ENCODE results near the gene BCL7A.
"Not testable (repeated sequence)": the region's sequence is repeated elsewhere in the genome, so short reads cannot be mapped to it uniquely, and the experiment has no call there.

BCL7A gene

DNA sequence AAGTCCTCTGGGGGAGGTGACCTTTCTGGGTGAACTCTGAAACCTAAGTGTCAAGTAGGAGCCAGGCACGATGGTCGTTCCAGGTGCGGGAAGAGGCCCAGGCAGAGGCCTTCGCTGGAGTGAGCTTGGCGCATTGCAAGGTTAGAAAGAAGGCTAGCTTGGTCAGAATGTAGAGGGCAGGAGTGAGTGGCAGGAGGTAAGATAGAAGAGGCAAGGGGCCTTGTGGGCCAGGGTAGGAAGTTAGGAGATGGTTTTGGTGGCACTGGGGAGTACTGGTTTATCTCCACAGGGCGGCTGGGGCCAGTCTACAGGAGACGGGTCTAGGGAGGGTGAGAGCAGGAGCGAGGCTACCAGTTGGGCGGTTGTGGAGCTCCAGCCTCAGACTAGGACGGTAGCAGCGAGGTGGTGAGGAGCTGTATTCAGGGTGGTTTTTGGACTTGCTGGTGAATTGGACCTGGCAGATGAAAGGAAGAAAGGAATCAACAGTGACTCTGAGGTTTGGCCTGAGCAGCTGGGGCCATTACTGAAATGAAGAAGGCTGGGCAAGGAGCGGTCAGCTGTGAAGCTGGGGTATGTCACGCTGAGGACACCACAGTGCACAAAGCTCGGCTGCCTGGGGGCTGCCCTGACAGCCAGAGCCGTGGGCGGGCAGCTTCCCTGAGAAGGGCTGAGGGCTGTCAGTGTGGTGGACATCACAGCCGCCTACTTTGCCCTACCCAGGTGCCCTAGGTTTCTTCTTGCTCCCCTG lies 65.9 kb downstream of the BCL7A start:
- DNase-seq, result peak in 1 of 10 donors; percentile 72
- intact Hi-C loops (cut with DNase I), result no loop called here

DNA sequence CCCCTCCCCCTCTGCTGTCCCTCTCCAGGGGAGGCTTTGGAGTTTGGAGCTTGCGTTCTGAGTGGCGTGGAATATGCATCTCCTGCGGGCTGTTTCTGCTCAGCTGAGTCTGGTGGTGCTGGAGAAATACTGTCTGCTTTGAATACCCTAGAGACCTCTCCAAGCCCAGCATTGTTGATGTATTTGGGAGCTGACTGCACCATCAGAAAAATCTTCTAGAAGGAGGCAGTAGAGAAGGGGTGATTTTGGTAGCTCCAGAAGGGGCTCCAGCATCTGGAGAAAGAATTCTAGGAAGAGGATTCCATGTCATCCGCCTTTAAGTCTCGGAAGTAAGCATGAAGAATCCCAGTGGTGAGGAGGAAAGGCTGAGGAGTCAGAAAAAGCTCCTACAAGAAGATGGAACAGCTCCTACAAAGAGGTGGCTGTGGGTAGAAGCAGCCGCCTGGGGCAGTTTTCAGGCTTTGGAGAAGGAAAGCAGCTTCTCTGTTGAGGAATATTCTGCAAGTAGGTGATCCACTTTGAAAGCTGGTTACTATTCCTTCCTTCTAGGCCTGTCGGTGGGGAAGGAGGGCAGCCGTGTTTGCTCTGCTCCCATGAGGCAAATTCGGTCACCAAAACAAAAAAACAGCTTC lies 66.6 kb downstream of the BCL7A start:
- intact Hi-C loops (cut with DNase I), result no loop called here
- peak in 1 of 10 donors; percentile 34 for DNase-seq

DNA sequence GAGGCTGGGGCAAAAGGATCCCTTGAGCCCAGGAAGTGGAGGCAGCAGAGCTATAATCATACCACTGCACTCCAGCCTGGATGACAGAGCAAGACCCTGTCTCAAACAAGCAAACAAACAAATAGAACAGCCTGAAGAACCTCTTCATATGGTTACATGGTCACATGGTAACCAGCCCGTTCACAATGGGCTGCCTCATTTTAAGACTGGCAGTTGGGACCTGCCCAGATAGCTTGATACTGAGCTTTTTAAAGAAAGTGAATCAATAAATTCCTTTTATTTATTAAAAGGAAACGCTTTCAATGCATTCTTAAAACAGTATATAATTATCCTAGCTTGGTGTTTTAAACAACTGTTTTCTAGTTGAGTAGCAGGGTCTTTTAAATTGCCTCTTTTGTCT lies 67.4 kb downstream of the BCL7A start:
- peak in 1 of 10 donors; percentile 49 for DNase-seq
- intact Hi-C loops (cut with DNase I), result no loop called here

DNA sequence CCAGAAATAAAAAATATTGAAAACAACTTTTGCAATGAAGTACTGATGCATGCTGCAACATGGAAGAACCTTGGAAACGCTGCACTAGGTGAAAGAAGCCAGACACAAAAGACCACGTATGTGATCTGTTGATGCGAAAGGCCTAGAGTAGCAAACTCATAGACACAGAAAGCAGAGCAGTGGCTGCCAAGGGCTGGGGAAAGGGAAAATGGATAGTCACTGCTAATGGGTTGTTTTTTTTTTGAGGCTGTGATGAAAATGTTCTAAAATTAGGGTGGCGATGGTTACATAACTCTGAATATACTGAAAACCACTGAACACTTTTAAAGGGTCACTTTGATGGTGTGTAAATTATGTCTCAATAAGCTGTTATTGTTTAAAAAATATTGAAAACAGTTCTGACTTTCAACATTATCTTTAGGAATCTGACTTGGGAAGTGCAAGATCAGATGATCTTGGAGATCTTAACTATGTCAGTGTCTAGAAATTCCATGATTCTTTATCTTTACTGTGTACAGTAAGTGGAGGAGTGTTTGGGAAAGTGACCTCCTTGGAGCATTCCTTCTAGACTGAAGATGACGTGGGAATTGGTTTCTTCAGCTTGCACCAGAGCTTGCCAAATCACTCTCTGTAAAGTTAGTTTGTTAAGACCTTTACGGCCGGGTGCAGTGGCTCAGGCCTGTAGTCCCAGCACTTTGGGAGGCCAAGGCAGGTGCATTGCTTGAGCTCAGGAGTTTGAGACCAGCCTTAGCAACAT lies 69.3 kb downstream of the BCL7A start:
- peak in 1 of 10 donors; percentile 34 for DNase-seq
- intact Hi-C loops (cut with DNase I), result no loop called here

DNA sequence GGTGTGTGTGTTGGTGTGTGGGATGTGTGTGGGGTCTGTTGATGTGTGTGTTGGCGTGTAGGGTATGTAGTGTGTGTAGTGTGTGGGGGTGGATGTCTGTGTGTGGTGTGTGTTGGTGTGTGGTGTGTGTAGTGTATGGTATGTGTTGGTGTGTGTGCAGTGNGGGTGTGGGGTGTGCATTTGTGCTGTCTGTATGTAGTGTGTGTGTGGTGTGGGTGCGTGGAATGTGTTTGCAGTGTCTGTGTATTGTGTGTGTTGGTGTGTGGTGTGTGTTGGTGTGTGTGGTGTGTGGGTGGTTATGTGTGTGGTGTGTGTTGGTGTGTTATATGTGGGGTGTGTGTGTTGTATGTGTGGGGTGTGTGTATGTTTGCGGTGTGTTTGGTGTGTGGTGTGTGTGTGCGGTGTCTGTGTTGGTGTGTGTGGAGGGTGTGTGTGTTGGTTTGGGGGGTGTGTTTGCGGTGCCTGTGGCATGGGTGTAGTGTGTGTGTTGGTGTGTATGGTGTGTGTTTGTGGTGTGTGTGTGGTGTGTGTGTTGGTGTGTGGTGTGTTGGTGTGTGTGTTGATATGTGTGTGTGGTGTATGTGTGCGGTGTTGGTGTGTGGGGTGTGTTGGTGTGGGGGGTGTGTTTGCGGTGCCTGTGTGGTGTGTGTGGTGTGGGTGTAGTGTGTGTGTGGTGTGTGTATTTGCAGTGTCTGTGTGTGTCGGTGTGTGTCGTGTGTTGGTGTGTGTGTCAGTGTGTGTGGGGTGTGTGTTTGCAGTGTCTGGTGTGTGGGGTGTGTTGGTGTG lies 71.6 kb downstream of the BCL7A start:
- intact Hi-C loops (cut with DNase I), result no loop called here
- DNase-seq, result no peak

DNA sequence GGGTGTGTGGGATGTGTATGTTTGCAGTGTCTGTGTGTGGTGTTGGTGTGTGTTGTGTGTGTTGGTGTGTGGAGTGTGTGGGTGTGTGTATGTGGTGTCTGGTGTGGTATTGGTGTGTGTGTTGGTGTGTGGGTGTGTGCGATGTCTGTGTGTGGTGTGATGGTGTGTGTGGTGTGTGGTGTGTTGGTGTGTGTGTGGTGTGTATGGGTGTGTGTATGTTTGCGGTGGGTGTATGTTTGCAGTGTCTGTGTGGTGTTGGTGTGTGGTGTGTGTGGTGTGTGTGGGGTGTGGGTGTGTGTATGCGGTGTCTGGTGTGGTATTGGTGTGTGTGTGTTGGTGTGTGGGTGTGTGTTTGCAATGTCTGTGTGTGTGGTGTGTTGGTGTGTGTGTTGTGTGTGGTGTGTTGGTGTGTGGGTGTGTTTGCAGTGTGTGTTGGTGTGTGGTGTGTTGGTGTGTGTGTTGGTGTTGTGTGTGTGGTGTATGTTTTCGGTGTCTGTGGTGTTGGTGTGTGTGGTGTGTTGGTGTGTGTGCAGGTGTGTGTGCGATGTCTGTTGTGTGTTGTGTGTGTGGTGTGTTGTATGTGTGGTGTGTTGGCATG lies 72.6 kb downstream of the BCL7A start:
- no peak for DNase-seq
- intact Hi-C loops (cut with DNase I), result no loop called here

DNA sequence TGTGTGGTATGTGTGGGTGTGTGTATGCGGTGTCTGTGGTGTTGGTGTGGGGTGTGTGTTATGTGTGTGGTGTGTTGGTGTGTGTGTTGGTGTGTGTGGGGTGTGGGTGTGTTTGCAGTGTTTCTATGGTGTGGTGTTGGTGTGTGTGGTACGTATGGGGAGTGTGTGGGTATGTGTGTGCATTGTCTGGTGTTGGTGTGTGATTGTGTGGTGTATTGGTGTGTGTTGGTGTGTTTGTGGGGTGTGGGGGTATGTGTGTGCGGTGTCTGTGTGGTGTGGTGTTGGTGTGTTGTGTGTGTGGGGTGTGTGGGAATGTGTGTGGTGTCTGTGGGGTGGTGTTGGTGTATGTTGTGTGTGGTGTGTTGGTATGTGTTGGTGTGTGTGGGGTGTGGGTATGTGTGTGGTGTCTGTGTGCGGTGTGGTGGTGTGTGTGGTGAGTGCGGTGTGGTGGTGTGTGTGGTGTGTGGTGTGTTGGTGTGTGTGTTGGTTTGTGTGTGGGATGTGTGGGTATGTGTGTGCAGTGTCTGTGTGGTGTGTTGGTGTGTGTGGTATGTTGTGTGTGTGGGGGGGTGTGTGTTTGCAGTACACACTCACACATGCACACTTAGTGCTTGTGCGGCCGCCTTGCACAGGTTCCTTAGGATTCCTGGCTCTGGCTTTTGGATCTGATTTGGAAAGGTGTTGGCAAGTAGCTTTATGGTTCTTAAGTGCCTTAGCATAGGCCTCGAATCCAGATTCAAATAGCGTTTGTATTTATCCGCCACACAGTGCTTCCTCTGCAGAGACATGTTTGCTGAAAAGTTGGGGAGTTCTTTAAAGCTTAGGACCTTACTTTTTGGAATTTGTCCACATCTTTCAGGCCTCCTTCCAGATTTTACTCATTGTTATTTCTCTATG lies 73.3 kb downstream of the BCL7A start:
- intact Hi-C loops (cut with DNase I), result no loop called here
- no peak for DNase-seq

DNA sequence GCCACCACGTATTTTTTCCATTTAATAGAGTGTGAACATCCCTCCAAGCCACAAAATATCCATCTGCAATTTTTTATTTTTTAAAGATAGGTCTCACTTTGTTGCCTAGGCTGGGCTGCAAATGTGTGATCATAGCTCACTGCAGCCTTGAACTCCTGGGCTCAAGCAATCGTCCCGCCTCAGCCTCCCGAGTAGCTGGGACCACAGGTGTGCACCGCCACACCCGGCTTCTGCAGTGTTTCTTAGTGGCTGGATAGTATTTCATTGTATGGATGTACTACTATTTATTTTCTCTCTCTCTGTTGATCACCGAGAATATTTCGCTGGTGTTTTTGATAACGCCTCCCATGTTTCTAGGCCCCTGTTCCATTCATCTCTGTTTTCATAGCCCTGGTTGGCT lies 74.3 kb downstream of the BCL7A start:
- intact Hi-C loops (cut with DNase I), result no loop called here
- DNase-seq, result no peak

DNA sequence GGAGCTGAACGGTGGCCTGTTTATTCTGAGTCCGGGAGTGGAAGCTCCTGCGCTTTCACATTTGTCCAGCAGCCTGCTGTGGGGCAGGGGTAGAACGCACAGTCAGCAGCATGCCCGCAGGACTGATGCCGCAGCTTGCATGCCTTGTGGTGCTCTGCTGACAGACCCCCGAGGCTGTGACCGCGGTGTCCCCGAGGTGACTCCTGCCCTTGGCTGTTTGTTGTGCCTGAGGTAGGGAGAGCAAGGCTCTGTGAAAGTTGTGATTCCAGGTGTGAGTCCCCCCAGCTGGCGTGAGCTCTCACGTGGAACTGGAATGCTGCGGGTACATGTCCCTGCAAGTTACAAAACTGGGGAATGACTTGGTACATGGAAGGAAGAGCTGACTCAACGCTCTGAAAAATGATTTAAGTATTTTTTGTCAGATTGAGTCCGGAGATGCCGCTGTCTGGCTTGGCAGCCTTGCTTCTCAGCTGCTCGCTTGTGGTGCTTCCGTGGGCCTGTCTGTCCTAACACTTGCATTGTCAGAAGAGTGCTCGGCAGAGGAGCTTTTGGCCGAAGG lies 75.0 kb downstream of the BCL7A start:
- peak in 5 of 10 donors; percentile 34 to 91 (median 77) for DNase-seq
- intact Hi-C loops (cut with DNase I), result no loop called here

DNA sequence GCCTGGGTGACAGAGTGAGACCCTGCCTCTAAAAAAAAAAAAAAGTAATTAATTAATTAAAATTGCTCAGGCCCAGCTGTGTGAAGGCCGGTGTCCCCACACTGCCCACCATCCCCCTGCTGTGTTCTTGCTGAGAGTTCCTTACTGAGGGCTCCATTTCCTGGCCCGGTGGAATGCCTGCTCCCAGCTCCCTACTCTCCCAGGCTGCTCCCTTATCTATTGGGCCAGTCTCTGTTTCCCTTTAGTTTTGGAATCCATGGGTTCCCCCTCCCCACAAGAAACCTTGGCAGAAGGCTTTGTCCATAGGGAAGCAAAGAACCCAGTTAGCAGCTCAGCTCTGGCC lies 75.9 kb downstream of the BCL7A start:
- peak in 1 of 10 donors; percentile 16 for DNase-seq
- intact Hi-C loops (cut with DNase I), result no loop called here

DNA sequence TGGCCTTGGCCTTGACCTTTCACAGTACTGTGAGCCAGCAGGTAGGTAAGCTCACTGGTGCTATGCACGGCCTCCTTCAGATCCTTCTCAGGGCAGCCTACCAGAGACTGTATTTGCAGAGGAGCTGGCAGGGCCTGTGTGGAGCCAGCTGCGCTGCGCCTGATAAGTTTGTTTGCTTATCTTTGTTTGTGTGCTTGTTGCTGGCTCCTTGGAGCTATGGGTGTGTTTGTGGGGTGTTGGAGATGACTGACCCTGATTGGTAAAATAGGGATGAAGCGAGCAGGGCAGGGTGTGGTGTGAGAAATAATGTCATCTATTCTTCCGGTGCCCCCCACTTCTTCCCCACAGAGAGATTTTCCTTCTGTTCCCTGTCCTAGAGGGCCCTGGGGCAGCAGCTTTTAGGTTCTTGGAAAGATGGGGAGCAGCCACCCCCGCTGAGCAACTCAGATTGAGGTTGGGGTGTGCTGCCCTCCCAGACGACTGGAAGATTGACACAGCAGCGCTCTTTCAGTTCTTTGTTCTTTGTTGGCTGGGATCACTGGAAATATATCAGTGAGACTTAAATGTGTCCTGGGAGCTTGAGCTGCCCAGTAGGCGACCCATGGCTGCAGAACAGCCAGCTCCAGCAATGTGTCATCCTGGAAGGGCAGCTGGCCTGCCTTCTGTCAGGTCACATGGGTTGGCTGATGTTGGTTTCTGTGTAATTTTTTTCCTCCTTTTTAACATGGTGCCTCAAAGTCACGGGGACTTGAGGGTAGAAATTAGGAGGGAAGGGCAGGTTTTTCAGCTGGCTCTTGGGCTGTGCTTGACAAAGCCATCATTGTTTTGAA lies 76.5 kb downstream of the BCL7A start:
- intact Hi-C loops (cut with DNase I), result loop anchor here (2.0 kb wide), 1 partner anchor 19 kb away; the partner anchor contains the start of gene MLXIP
- peak; percentile 35 to 96 (median 66) for DNase-seq

DNA sequence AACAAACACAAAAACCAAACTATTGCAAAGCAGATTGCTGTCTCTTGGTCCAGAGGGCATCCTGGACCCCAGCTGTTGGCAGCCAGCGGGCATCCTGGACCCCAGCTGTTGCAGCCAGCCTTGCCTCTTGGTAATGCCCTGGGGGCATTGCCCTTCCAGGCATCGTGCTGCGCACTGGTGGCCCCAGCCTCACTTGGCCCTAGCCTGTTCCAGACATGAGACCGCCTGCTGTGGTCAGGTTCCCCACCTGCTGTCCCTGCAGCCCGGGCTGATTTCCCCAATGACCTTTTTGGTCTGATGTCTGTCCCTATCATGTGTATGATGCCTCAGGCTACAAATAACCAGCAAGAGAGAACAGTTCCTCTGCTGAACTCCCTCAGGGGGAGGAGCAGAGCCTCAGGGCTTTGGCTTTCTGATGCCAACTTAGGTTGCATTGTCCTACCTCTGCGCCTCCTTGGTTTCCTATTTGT lies 77.6 kb downstream of the BCL7A start:
- peak in 1 of 10 donors; percentile 61 for DNase-seq
- intact Hi-C loops (cut with DNase I), result loop anchor here (2.0 kb wide), 1 partner anchor 21 kb away; the partner anchor contains the start of gene MLXIP

DNA sequence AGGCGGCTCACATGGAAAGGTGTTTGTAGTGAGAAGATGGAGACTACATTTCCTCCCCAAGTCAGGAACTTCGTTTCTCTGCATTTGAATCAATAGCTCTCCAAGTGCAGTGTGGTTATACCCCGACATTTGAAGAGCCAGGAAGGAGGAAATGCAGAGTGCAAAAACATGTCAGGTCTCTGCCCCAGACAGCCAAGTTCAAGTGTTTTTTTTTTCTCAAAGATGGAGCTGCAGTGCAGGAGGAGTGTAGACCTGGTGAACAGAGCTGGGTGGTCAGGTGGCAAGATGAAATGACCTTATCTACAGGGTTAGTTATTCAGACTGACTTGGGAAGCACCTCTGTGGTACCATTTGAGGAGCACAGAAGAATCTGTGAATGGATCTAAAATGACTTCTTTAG lies 78.2 kb downstream of the BCL7A start:
- DNase-seq, result no peak
- intact Hi-C loops (cut with DNase I), result loop anchor here (2.0 kb wide), 1 partner anchor 21 kb away; the partner anchor contains the start of gene MLXIP

DNA sequence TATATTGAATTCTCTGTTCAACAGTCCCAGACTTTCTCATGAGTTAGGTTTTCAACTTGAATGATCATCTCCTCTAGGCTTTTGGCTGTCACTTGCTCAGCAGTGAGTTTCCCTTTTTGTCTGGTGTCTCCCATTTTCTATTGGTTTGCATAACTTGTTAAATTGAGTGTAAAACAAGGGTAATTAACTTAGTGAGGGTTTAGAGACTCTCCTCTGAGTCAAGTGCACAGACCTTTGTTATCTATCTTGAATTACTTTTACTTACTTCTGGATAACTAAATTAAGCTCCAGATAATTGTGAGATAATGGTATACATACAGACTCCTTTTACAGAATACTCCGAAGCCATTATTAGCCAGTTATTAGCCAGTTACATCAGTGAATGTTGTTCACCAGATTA lies 78.9 kb downstream of the BCL7A start:
- intact Hi-C loops (cut with DNase I), result no loop called here

DNA sequence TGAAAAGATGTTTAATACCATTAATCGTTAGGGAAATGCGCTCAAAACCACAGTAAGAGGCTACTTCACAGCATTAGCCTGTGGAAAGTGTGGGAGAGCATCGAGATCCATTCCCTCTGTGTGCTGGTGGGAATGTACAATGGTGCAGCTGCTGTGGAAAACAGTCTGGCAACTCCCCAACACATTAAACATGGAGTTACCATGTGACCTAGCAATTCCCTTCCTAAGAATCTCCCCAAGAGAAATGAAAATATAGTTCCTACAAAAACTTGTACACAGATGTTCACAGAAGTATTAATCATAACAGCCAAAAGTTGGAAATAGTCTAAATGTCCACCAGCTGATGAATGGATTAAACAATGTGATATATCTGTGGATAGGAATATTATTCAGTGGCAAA lies 80.6 kb downstream of the BCL7A start:
- intact Hi-C loops (cut with DNase I), result no loop called here
- peak in 1 of 10 donors; percentile 18 for DNase-seq

More for the DNA sequence above, 78.9 kb downstream of the BCL7A start:
- no peak for DNase-seq

DNA sequence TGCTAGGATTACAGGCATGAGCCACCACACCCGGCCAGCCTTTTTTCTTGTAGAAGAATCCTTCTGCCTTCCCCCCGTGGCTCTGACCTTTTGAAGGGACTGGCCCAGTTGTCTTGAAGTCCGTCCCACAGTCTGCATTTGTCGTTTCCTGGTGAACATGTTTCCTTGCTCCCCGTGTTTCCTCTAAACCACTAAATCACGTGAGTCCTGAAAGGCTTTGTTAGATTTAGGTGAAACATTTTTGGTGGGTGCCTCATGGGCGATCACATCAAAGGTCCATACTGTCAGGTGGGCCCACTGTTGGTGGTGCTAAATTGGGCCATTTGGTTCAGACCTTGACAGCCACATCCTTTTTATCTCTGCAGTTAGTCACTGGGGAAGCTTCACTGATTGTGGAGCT lies 83.2 kb downstream of the BCL7A start:
- DNase-seq, result peak in 1 of 10 donors; percentile 29
- intact Hi-C loops (cut with DNase I), result no loop called here

DNA sequence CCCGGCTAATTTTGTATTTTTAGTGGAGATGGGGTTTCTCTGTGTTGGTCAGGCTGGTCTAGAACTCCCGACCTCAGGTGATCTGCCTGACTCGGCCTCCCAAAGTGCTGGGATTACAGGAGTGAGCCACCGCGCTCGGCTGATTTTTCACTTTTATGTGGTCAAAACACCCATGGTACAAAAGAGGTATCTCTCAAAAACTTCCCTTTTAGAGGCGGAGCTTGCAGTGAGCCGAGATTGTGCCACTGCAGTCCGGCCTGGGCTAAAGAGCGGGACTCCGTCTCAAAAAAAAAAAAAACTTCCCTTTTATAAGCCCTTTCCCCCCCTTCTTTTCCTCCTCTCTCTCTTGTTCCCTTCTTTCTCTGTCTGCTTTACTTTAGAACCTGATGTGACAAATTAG lies 83.8 kb downstream of the BCL7A start:
- intact Hi-C loops (cut with DNase I), result not testable (repeated sequence)
- peak in 1 of 10 donors; percentile 43 for DNase-seq

DNA sequence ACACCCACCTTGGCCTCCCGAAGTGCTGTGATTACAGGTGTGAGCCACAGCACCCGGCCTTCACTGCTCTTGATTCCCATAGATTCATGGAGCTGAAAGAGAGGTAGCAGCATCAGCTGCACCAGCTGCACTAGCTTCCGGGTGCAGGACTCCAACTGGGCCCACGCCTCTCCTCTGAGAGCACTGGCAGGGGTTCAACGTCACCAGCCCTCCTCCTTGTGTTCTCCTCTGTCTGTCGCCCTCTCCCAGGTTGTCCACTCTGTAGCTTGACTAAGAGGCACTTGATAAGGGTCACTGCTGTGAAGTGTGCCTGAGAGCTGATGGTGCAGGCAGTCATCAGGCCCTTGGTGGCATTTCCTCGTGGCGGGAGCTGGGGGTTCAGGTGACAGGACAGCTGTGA lies 85.2 kb downstream of the BCL7A start:
- DNase-seq, result peak in 8 of 10 donors; percentile 47 to 95 (median 71)

More for the DNA sequence above, 85.2 kb downstream of the BCL7A start:
- intact Hi-C loops (cut with DNase I), result no loop called here
